Activated naive CD8-positive, alpha-beta T cell treated with anti-CD3 and anti-CD28 coated beads, Interleukin-2, amount 50 U/mL, for 24 hours (primary cell): Measurements from ENCODE around the gene SERPINA3.

Experiments used
- ATAC-seq: fragments of 150-1000 bp; cut with Tn5 transposase; one replicate; pipeline ENCODE4 v1.10.0; 2021
- DNase-seq: peaks from one replicate; pipeline ENCODE4 v3.0.0; 2021
- H3K27ac Mint-ChIP-seq: one replicate; pipeline ENCODE4 v1.8.0; 2021; ENCODE audit warnings: mild to moderate bottlenecking, mixed read lengths
- H3K27me3 Mint-ChIP-seq: one replicate; pipeline ENCODE4 v1.8.0; 2021; ENCODE audit warnings: mixed read lengths
- H3K36me3 Mint-ChIP-seq: one replicate; pipeline ENCODE4 v1.8.0; 2021; ENCODE audit warnings: low read depth, mixed read lengths
- H3K4me1 Mint-ChIP-seq: one replicate; pipeline ENCODE4 v1.8.0; 2021; ENCODE audit warnings: mixed read lengths
- H3K4me3 Mint-ChIP-seq: one replicate; pipeline ENCODE4 v1.8.0; 2021; ENCODE audit warnings: mild to moderate bottlenecking, moderate library complexity, mixed read lengths
- H3K9me3 Mint-ChIP-seq: one replicate; pipeline ENCODE4 v1.8.0; 2021; ENCODE audit warnings: mixed read lengths

Gene SERPINA3

GRCh38 chr14:94612174-94612573 lies at the start of gene SERPINA3:
Gene SERPINA3, plus strand, starts transcription at chr14:94612391. Its CDS starts 2,051 bp downstream, at chr14:94614442.
- Mint-ChIP-seq H3K4me3 (no peak within 1 kb of the TSS), H3K9me3 (peaks cover 13% of the 10 kb centered on the region), H3K36me3 (no peaks in the 10 kb centered on the region), H3K4me1 (no peaks in the 10 kb centered on the region), H3K27me3 (peaks cover 3% of the 10 kb centered on the region), H3K27ac (no peak within 1 kb of the TSS)
- DNase-seq (no peak), ATAC-seq (no peak)

- no peaks in the 10 kb centered on the region for H3K4me1 Mint-ChIP-seq
- no peaks in the 10 kb centered on the region for H3K27me3 Mint-ChIP-seq
- H3K27ac Mint-ChIP-seq: no peak overlapping the region
- no peak overlapping the region for H3K4me3 Mint-ChIP-seq
- no peak for ATAC-seq
- DNase-seq: no peak
- H3K9me3 Mint-ChIP-seq: no peaks in the 10 kb centered on the region
- no peaks in the 10 kb centered on the region for H3K36me3 Mint-ChIP-seq
These were observed 49.0 kb upstream of the SERPINA3 start for GRCh38 chr14:94562941-94563883.

GRCh38 chr14:94564381-94564780 lies 47.8 kb upstream of the SERPINA3 start:
- no peaks in the 10 kb centered on the region for H3K27me3 Mint-ChIP-seq
- DNase-seq: no peak
- H3K9me3 Mint-ChIP-seq: no peaks in the 10 kb centered on the region
- no peak overlapping the region for H3K27ac Mint-ChIP-seq
- no peak for ATAC-seq
- no peaks in the 10 kb centered on the region for H3K4me1 Mint-ChIP-seq
- H3K36me3 Mint-ChIP-seq: no peaks in the 10 kb centered on the region
- H3K4me3 Mint-ChIP-seq: no peak overlapping the region

DNA sequence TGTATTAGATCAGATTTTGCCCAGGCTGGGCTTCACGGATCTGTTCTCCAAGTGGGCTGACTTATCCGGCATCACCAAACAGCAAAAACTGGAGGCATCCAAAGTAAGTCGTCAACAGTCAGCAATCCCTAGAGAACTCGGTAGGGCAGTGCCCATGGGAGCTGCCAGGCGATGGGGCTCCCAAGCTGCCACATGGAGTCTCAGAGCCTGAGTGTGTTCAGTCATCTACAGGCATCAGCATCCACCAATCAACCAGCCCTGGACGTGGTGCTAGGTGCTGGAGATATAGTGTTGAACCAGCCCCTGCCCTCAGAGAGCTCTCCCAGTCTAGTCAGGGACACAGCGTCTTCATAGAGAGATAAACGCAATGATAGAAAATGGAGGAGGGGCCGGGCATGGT lies 44.0 kb upstream of the SERPINA3 start:
- no peak overlapping the region for H3K4me3 Mint-ChIP-seq
- no peaks in the 10 kb centered on the region for H3K9me3 Mint-ChIP-seq
- no peak overlapping the region for H3K27ac Mint-ChIP-seq
- DNase-seq (no peak), ATAC-seq (no peak)
- H3K4me1 Mint-ChIP-seq: no peaks in the 10 kb centered on the region
- no peaks in the 10 kb centered on the region for H3K36me3 Mint-ChIP-seq
- H3K27me3 Mint-ChIP-seq: no peaks in the 10 kb centered on the region

- no peaks in the 10 kb centered on the region for H3K36me3 Mint-ChIP-seq
- no peaks in the 10 kb centered on the region for H3K9me3 Mint-ChIP-seq
- DNase-seq (no peak), ATAC-seq (no peak)
- no peaks in the 10 kb centered on the region for H3K27me3 Mint-ChIP-seq
- no peaks in the 10 kb centered on the region for H3K4me1 Mint-ChIP-seq
- no peak overlapping the region for H3K27ac Mint-ChIP-seq
- no peak overlapping the region for H3K4me3 Mint-ChIP-seq
These were observed 42.7 kb upstream of the SERPINA3 start for GRCh38 chr14:94569381-94570001.

GRCh38 chr14:94570002-94570400 lies 42.2 kb upstream of the SERPINA3 start:
- H3K9me3 Mint-ChIP-seq: no peaks in the 10 kb centered on the region
- DNase-seq: no peak
- no peaks in the 10 kb centered on the region for H3K4me1 Mint-ChIP-seq
- H3K36me3 Mint-ChIP-seq: no peaks in the 10 kb centered on the region
- H3K27ac Mint-ChIP-seq: no peak overlapping the region
- no peak overlapping the region for H3K4me3 Mint-ChIP-seq
- no peaks in the 10 kb centered on the region for H3K27me3 Mint-ChIP-seq
- ATAC-seq: no peak

- Mint-ChIP-seq H3K27ac (no peak overlapping the region), H3K4me3 (no peak overlapping the region), H3K36me3 (no peaks in the 10 kb centered on the region), H3K9me3 (no peaks in the 10 kb centered on the region), H3K4me1 (no peaks in the 10 kb centered on the region), H3K27me3 (no peaks in the 10 kb centered on the region)
- DNase-seq (no peak), ATAC-seq (no peak)
These were observed 41.8 kb upstream of the SERPINA3 start for GRCh38 chr14:94570440-94570839.

- Mint-ChIP-seq H3K27ac (no peak overlapping the region), H3K4me3 (no peak overlapping the region), H3K9me3 (no peaks in the 10 kb centered on the region), H3K27me3 (no peaks in the 10 kb centered on the region), H3K36me3 (no peaks in the 10 kb centered on the region), H3K4me1 (no peaks in the 10 kb centered on the region)
- ATAC-seq (no peak), DNase-seq (no peak)
These were observed 40.8 kb upstream of the SERPINA3 start for GRCh38 chr14:94571395-94571794.

DNA sequence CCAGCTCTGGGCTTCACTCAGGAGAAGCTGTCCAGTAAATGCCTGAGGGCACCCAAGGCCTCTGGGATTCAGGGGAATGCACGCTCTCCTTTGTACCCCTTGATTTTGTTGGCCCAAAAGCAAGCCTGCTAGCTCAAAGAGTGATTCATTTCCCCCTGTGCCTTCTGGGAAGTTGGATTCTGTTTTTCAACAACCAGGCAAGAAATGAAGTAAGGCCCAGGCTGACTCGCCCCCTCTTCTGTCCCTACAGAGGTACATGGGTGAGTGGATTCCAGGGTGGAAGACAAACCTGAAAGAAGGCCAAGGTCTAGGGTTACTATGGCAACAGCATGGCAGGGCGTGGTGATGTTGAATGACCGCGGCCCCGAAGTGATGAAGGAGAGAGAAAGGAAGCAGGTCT lies 40.2 kb upstream of the SERPINA3 start:
- Mint-ChIP-seq H3K4me3 (no peak overlapping the region), H3K4me1 (no peaks in the 10 kb centered on the region), H3K27ac (no peak overlapping the region), H3K36me3 (no peaks in the 10 kb centered on the region), H3K27me3 (no peaks in the 10 kb centered on the region), H3K9me3 (no peaks in the 10 kb centered on the region)
- DNase-seq (no peak), ATAC-seq (no peak)

- no peak for DNase-seq
- ATAC-seq: no peak
- Mint-ChIP-seq H3K27ac (no peak overlapping the region), H3K27me3 (no peaks in the 10 kb centered on the region), H3K9me3 (no peaks in the 10 kb centered on the region), H3K36me3 (no peaks in the 10 kb centered on the region), H3K4me3 (no peak overlapping the region), H3K4me1 (no peaks in the 10 kb centered on the region)
These were observed 39.4 kb upstream of the SERPINA3 start for GRCh38 chr14:94572637-94573303.

DNA sequence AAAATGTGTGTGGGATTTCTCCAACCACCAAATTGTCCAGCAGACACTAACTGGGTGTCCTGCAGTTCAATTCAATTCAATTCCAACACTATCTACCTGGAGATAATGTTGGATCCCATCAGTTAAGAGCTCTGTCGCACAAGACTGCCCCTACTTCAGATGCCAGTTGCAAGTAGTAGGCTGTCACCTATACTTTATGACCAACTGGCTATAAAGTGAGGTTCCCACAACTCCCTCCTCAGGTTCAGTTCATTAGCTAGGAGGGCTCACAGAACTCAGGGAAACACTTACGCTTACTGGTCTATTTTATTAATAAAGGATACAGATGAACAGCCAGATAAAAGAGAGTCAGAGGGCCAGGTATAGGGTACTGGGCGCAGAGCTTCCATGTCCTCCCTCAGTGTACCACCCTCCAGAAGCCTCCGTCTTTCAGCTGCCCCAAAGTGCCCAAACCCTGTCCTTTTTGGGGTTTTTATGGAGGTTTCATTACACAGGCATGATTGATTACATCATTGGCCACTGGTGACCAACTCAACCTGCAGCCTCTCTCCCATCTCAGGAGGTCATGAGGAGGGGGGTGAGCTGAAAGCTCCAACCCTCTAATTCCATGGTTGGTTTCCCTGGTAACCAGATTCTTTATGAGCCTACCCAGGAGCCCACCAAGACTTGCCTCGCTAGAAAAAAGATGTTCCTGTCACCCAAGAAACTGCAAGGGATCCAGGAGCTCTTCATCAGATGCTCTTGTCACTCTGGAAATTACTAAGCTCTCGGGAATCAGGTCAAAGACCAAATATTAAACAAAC lies 38.5 kb upstream of the SERPINA3 start:
- no peaks in the 10 kb centered on the region for H3K9me3 Mint-ChIP-seq
- no peaks in the 10 kb centered on the region for H3K4me1 Mint-ChIP-seq
- H3K4me3 Mint-ChIP-seq: no peak overlapping the region
- H3K36me3 Mint-ChIP-seq: no peaks in the 10 kb centered on the region
- DNase-seq: no peak
- no peaks in the 10 kb centered on the region for H3K27me3 Mint-ChIP-seq
- ATAC-seq: no peak
- no peak overlapping the region for H3K27ac Mint-ChIP-seq

GRCh38 chr14:94574336-94574735 lies 37.9 kb upstream of the SERPINA3 start:
- peaks cover 1% of the 10 kb centered on the region for H3K27me3 Mint-ChIP-seq
- no peak overlapping the region for H3K4me3 Mint-ChIP-seq
- H3K36me3 Mint-ChIP-seq: no peaks in the 10 kb centered on the region
- peaks cover 2% of the 10 kb centered on the region for H3K9me3 Mint-ChIP-seq
- no peak for ATAC-seq
- no peak overlapping the region for H3K27ac Mint-ChIP-seq
- DNase-seq: no peak
- H3K4me1 Mint-ChIP-seq: no peaks in the 10 kb centered on the region

DNA sequence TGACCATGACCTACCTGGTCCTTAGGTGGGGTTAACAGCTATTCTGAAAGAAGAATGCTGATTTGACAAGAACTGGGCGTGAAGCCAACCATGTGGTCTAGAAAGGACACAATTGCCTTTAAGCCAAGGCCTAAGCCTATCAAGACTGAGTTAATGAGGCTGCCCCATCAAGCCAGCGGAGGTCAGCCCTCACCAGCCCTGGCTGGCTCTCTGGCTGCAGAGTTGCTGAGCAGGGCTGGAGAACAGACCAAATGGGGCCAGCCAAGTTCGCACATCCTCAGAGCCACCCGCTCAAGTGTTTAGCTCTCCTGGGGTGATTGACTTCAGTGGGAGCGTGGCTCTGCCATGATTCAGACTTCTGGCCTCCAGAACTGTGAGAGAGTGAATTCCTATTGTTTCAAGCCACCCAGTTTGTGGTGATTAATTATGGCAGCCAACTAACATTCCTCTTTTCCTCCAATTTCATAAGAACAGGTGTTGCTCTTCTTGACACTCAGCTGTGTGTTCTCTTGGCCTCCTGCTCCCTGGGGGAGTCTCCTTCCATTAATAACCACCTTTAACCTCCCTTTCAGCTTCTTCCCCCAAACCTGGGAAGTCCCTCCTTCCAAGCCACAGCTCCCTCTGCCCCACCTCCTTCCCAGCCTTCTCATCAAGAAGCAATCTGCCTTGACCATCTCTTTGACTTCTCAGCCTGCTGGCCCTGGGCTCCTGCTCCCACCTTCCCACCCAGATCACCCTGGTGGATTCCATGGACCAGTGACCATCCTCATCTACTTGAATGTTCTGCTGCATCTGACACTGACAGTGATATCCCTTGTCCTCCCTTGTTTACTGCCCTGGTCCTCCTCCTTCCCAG lies 36.2 kb upstream of the SERPINA3 start:
- H3K27ac Mint-ChIP-seq: no peak overlapping the region
- H3K36me3 Mint-ChIP-seq: no peaks in the 10 kb centered on the region
- peaks cover 2% of the 10 kb centered on the region for H3K27me3 Mint-ChIP-seq
- no peaks in the 10 kb centered on the region for H3K4me1 Mint-ChIP-seq
- H3K9me3 Mint-ChIP-seq: peaks cover 4% of the 10 kb centered on the region
- no peak overlapping the region for H3K4me3 Mint-ChIP-seq
- DNase-seq (no peak), ATAC-seq (no peak)
